HG02763 (cell line): Measurements from ENCODE around the gene HMCN2.

Experiments
- ATAC-seq: cut with Tn5 transposase; IDR thresholded peaks from one replicate; pipeline ENCODE4 v1.9.1; 2021; ENCODE audit warnings: mild to moderate bottlenecking, moderate library complexity; ENCODE audit not compliant: unreplicated experiment

The HMCN2 gene

DNA sequence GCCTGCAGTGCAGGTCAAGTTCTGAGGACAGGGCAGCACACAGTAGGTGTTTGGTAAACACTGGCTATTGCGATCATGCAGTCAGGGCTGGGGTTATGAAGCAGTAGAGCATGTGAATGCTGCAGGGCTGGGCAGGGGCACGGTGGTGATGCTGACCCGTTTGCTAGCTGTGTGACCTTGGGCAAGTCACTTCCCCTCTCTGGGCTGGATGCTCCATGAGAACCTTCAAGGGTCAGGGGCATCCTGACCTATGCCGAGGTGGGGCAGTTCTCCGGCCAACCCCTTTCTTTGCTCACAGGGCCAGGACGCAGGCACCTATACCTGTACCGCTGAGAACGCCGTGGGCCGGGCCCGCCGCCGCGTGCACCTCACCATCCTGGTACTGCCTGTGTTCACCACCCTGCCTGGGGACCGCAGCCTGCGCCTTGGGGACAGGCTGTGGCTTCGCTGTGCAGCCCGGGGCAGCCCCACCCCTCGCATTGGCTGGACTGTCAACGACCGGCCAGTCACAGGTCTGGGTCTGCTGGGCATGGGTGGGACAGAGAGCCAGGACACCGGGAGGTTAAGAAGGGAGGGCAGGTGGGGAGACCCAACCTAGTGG, 140.2 kb downstream of the HMCN2 start:
- no peak for ATAC-seq

GRCh38 chr9:130406278-130406895, 140.8 kb downstream of the HMCN2 start:
- ATAC-seq: no peak

DNA sequence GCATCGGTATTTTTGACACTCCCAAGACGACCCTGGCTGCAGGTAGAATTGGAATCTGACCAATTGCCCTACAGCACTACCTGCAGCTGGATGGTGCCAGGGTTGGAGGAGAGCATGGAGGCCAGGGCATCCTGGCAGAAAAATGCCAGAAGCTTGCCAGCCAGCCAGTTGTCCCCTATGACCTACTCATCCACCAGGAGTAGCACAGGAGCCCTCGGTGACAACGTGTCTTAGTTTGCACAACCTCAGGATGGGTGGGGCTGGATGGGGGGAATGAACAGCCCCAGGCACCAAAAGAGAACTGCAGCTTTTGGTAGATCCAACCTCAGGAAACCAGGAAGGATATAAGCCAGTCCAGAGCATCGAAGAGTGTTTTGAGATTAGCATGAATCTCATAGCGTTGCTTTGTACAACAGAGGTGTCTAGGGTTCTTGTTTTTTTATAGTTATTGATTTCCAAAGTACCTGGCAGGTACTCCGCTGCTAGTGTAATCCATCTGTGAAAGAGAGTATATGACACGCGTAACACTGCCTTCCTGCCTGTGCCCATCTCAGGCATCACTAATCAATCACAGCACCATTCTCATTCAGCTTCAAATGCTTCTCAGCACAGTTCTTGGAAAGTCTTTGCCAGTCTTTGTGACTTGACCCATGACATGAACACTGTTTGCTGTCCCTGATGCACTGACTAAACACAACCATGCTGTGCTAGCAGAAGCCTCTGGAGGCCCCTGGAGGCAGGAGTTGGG, 142.5 kb downstream of the HMCN2 start:
- ATAC-seq: no peak

- no peak for ATAC-seq
Observed at GRCh38 chr9:130408669-130409068, 143.1 kb downstream of the HMCN2 start.

DNA sequence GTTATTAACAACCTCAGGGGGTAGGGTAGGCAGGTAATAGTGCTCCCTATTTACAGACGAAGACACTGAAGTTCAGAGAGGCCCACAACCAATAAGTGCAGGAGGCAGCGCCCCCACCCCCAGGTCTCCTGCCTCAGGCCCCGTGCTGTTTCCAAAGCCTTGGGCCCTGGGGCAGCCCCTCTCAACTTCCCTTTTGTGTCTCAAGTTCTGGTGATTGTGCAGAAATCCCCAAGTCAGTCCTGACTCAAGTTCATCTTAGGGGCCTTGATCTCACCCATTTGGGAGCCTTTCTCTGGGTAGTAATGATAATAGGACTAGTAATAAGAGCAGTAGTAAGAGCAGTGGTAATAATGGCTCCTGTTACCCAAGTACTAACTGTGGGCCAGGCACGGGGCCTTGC, 143.7 kb downstream of the HMCN2 start:
- no peak for ATAC-seq

DNA sequence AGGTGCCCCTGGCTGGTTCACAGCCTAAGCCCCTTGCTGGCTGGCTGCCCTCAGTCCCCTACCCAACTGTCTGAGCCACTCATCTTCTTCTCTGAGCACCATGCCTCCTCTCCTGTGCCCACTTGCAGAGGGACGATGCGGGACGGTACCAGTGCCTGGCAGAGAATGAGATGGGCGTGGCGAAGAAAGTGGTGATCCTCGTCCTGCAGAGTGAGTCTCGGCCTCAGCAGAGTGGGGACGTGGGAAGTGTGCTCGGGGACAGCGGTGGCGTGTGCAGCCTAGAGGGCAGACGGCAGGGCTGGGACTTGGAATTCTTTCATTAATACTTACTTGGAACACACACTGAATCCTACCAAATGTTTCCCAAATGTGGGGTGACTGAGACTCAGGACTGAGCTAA, 144.9 kb downstream of the HMCN2 start:
- ATAC-seq: no peak

- ATAC-seq: no peak
Observed at GRCh38 chr9:130411566-130411915, 146.0 kb downstream of the HMCN2 start.

DNA sequence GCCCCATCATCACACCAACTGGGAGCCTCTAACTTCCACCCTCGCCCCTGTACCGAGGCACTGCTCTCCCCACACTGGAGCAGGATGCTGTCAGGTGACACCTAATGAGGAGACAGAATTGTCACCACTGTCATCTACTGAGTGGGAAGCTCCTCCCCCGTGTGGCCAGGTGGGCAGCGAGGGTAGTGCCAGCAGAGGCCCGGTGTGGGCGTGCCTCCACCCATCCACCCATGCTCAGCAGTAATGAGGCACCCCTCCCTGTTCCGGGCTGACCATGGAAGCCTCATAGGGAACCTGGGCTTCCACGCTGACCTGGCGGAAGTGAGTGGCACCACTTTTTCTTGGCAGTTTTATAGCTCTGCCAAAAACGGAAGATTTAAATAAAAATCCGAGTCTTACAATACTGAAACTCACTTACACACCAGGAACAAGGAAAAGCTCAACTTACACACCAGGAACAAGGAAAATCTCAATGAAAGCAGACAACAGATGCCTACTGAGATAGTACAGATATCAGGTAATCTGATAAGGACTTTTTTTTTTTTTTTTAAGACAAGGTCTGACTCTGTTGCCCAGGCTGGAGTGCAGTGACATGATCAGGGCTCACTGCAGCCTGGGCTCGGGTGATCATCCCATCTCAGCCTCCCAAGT, 148.6 kb downstream of the HMCN2 start:
- no peak for ATAC-seq

DNA sequence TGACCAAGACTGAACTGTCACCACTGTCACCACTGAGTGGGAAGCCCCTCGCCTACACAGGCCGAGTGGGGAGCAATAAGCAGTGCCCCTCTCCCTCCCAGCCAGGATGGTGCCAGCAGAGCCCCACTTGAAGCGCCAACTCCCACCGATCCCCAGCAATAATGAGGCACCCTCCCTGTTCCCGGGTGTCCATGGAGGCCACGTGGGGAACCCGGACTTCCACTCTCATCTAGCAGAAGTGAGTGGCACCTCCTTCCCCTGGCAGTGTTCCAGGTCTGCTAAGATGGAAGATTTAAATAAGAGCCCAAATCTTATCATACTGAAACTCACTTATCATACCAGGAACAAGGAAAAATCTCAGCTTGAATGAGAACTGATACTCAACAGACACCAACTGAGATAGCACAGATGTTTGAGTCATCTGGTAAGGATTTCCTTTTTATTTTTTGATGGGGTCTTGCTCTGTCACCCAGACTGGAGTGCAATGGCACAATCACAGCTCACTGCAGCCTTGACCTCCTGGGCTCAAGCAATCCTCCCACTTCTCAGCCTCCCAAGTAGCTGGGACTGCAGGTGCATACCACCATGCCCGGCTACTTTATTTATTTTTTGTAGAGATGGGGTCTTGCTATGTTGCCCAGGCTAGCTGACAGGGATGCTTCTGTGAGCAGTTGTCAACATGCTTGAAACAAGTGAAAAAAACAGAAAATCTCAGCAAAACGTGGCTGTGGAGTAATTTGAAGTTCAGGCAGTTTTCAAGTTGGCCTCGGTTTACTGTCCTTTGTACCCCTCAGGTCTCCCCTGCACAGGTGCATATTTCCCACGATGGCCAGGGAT, 149.6 kb downstream of the HMCN2 start:
- ATAC-seq: no peak

DNA sequence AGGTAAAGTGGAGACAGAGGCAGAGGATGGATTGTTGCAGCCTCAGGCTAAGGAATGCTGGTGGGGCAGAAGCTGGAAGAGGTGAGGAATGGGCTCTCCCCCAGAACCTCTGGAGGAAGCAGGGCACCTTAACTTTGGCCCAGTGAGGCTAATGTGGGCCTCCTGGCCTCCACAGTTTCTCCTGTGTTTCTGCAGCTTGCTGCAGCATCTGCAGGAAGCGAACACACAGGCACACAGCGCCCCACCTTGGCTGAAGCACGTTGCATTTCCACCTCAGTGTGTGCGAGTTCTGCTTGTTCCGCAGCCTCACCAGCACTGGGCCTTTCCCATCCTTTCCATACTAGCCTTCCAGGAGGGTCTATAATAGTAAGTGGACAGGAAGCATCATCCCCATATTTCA, 152.0 kb downstream of the HMCN2 start:
- no peak for ATAC-seq

DNA sequence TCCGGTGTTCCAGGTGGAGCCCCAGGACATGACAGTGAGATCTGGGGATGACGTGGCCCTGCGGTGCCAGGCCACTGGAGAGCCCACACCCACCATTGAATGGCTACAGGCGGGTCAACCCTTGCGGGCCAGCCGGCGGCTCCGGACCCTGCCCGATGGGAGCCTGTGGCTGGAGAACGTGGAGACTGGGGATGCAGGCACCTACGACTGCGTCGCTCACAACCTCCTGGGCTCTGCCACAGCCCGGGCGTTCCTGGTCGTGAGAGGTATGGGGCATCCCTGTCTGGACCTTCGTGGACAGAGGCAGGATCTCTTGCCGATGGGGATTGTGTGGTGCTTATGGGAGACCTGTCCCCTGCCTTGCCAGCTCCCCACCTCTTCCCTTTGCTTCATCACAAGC, 153.2 kb downstream of the HMCN2 start:
- no peak for ATAC-seq

- no peak for ATAC-seq
Observed at GRCh38 chr9:130419521-130420035, 154.0 kb downstream of the HMCN2 start.

DNA sequence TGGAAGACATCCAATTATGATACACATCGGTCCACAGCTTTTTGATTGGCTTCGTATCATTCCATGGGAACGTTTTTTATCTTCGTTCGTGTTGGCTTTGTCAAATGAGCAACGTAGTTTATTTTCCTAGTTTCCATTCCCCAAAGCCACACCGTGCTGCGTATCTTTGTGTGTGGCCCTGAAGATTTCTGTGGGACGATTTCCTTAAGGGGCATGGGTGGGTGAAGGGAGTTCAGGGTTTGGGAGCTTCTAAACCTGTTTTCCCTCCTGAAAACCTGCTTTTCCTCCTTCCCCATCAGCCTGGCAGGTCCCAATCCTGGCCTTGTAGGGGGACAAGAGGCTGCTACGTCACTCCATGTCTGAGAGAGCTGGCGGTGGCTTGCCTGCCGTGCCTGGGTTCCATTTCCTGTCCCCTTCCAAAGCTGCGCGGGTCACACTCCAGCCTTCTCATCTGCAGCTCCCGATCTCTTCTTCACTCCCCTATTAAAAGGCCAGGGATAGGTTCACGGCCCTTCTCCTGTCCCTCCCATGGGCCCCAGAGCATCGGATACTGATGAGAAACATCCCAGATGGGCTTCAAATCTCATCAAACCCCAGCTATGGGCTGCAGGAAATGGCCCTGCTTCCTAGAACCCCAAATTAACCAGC, 155.7 kb downstream of the HMCN2 start:
- no peak for ATAC-seq

- no peak for ATAC-seq
Observed at GRCh38 chr9:130421802-130422276, 156.3 kb downstream of the HMCN2 start.

DNA sequence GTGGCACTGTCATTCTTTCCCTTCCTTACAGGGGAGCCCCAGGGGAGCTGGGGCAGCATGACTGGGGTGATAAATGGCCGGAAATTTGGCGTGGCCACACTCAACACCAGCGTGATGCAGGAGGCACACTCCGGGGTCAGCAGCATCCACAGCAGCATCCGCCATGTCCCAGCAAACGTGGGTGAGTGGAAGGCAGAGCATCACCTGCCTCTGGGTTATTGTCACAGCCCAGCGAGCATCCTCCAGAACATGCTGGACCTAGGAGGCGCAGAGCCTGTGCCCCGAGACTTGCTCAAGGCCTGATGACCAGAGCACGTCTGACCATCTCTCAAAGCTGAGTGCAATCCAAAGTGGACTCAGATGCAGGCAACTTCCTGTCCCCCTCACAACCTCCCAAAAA, 157.0 kb downstream of the HMCN2 start:
- ATAC-seq: no peak

DNA sequence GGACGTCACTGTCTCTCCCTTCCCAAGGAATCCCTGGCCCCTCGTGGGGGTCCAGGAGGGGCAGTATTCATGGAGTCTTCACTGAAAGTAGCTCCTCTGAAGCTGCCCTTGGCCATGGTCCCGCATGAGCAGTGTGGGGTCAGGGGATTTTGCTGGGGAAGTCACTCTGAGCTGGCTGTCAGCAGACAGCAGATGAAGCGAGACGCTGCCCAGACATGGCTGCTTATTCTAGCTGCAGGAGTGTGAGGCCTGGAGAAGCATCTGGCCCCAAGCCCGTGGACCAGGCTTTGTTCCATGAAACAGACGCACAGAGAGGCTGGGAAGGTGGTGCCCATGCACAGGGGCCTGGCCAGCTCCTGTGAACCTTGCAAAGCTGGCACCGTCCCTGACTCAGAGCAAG, 157.7 kb downstream of the HMCN2 start:
- ATAC-seq: no peak

DNA sequence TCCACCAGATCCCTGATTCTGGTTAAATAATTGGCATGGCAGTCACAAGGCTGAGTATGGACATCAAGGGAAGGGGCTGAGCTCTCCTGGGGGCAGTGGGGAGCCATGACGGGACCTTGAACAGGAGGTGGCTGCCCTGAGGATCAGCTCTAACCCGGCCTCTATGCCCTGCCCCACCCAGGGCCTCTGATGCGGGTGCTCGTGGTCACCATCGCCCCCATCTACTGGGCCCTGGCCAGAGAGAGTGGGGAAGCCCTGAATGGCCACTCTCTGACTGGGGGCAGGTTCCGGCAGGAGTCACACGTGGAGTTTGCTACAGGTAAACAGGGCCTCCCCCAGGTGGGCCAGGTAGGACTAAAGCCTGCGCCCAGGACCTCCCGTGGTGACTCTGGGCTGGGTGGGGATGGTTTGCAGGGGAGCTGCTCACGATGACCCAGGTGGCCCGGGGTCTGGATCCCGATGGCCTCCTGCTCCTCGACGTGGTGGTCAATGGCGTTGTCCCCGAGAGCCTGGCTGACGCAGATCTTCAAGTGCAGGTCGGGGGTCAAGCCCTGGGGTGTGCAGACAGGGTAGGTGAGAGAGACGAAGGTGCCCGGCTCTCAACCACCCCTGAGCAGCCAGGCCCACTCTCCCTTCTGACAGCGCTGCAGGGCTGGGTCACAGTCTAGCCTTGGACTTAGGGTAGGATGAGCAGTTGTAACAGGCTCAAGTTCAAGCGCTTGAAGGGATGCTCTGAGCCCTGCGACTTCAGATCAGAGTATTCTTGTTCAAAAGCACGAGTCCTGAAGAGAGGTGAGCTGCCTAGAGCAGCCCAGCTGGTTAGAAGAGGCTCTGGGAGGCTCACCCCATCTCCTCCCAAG, 159.3 kb downstream of the HMCN2 start:
- no peak for ATAC-seq

- no peak for ATAC-seq
Observed at GRCh38 chr9:130425741-130426466, 160.3 kb downstream of the HMCN2 start.

- ATAC-seq: no peak
Observed at GRCh38 chr9:130426467-130426773, 160.9 kb downstream of the HMCN2 start.
